Kidney epithelial cell (primary cell): ENCODE results near the gene LZTR1. TPM values are rescaled to one million over a fixed set of nuclear protein-coding genes. Genes with fewer than 3 reads are reported as not detected.

Experiments used
- DNase-seq: peaks from one replicate; pipeline ENCODE4 v3.0.0-alpha.2; 2010; ENCODE audit warnings: low read depth
- H3K27me3 ChIP-seq: 2 replicates; pipeline ENCODE4 v1.6.0; 2011; ENCODE audit warnings: low read length; ENCODE audit not compliant: control insufficient read depth, insufficient read depth
- H3K36me3 ChIP-seq: 2 replicates; pipeline ENCODE4 v1.5.1; 2011; ENCODE audit warnings: low read length; ENCODE audit not compliant: control insufficient read depth, insufficient read depth
- H3K4me3 ChIP-seq: 2 replicates; pipeline ENCODE4 v1.5.1; 2011; ENCODE audit warnings: low read depth, mild to moderate bottlenecking, control low read depth, low read length
- total RNA-seq: library from RNA; depleted of rRNA; stranded (reverse); fragments of >200 nt; gene quantifications from 2 replicates; pipeline ENCODE4 v1.2.3, GENCODE V29; 2015
- TF ChIP-seq, protein P1 (sequence below): IDR thresholded peaks from 2 replicates; pipeline ENCODE4 v1.5.1; 2011; ENCODE audit warnings: mild to moderate bottlenecking, moderate library complexity, low read length, control low read depth, inconsistent platforms; ENCODE audit not compliant: insufficient read depth, poor library complexity, severe bottlenecking

Gene LZTR1
- total RNA-seq, 1 donor from 2014 or later, result 45.2 TPM

DNA sequence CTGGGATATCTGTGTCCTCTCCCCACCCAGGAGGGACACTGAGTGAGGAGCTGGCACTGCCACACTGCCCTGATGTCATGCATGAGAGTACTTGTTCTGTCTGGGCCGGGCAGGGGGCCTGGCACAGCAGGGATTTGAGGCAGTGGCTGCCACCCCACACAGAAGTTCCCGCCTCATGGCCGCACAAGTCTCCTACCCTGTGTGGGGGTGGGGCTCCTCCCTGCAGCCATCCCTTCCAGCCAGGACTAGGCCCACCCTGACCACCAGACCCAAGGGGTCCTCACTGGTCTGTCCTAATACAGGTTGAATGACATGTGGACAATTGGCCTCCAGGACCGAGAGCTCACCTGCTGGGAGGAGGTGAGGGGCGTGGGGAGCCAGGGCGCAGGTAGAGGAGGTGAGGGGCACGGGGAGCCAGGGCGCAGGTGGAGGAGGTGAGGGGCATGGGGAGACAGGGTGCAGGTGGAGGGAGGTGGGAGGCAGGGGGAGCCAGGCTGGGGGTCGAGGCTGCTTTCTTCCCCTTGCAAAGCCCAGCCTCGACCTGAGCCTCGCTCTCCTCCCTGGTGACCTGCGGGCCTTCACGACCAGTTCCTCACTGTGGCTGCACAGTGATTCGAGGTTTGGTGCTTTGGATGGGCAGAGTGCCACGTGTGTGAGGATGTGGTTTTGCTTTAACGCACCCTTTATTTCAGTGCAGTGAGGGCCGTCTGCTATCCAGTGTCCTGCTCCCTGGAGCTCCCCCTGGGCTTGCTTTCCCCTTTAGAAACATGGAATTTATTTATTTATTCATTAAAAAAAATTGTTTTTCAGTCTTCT is 7.4 kb downstream of the LZTR1 start:
- peaks cover 1% of the 10 kb centered on the region for H3K36me3 ChIP-seq
- no peaks in the 10 kb centered on the region for H3K27me3 ChIP-seq
- DNase-seq, result no peak
- no peak overlapping the region for H3K4me3 ChIP-seq
- TF ChIP-seq, protein P1, sequence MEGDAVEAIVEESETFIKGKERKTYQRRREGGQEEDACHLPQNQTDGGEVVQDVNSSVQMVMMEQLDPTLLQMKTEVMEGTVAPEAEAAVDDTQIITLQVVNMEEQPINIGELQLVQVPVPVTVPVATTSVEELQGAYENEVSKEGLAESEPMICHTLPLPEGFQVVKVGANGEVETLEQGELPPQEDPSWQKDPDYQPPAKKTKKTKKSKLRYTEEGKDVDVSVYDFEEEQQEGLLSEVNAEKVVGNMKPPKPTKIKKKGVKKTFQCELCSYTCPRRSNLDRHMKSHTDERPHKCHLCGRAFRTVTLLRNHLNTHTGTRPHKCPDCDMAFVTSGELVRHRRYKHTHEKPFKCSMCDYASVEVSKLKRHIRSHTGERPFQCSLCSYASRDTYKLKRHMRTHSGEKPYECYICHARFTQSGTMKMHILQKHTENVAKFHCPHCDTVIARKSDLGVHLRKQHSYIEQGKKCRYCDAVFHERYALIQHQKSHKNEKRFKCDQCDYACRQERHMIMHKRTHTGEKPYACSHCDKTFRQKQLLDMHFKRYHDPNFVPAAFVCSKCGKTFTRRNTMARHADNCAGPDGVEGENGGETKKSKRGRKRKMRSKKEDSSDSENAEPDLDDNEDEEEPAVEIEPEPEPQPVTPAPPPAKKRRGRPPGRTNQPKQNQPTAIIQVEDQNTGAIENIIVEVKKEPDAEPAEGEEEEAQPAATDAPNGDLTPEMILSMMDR, result no peak

DNA sequence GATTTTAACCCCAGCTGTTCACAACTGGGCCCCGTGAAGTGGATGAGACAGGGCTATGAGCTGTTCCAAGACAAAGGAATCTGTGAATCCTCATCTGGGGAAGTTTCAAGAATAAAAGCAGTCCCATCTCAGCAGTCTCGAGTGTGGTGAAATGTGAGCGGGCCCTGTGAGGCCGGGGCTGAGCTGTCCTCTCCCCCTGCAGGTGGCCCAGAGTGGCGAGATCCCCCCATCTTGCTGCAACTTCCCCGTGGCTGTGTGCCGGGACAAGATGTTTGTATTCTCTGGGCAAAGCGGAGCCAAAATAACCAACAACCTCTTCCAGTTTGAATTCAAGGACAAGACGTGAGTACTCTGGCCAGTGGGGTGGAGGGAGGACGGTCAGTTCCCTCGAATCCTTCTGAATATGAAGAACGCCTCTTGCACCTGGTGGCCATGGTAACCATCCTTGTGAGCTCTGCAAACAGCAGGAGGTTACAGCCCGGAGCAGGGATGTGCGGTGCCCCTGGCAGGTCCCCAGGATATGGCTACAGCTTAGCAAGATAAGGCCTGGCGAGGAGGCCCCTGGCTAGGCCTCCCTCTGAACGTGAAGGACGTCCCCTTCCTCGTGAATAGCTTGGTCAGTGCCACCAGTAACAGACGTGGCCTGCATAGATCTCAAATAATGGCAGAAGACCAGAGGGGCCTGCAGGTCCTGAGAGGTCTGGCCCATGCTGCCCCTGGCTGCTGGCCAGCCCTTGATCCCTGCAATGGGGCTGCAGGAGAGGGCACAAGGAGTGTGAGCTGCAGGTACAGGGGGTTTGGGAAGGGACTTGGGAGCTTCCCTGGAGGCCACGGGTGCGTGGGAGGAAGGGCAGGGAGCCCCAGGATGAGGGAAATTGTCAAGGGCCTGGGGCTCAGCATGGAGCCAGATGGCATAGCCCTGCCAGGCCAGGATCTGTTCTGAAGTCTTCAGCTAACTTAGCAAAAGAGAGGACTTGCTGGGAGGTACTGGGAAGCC is 8.4 kb downstream of the LZTR1 start:
- TF ChIP-seq, protein P1, result no peak
- no peaks in the 10 kb centered on the region for H3K36me3 ChIP-seq
- H3K4me3 ChIP-seq, result no peak overlapping the region
- DNase-seq, result no peak
- no peaks in the 10 kb centered on the region for H3K27me3 ChIP-seq

DNA sequence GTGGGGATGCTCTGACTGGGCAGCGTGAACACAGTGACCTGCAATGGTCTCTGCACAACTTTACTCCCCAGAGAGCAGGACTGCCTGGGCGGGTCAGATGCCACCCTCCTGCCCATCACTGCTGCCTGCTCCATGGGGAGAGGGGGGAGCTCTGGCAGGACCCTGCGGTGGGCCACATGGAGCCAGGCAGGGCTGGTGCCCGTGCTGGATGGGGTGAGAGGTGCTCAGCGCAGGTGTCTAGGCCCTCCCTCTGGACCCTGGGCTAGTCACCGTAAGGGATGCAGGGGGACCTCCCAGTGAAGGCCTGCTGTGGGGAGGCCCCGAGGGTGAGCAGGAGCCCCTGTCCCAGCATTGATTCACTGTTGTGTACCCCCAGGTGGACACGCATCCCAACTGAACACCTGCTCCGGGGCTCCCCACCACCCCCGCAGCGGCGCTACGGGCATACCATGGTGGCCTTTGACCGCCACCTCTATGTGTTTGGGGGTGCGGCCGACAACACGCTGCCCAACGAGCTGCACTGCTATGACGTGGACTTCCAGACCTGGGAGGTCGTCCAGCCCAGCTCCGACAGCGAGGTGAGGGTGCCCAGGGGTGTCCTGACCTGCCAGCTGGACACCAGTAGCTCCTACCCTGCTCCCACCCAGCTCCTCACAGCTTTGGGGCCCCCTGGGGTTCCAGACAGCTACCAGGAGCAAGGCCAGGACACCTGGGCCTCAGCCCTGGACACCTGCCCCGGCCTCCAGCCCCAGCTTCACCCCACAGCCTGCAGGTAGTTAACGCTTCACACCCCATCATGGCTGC is 9.4 kb downstream of the LZTR1 start:
- no peaks in the 10 kb centered on the region for H3K27me3 ChIP-seq
- TF ChIP-seq, protein P1, result no peak
- no peaks in the 10 kb centered on the region for H3K36me3 ChIP-seq
- no peak for DNase-seq
- no peak overlapping the region for H3K4me3 ChIP-seq

DNA sequence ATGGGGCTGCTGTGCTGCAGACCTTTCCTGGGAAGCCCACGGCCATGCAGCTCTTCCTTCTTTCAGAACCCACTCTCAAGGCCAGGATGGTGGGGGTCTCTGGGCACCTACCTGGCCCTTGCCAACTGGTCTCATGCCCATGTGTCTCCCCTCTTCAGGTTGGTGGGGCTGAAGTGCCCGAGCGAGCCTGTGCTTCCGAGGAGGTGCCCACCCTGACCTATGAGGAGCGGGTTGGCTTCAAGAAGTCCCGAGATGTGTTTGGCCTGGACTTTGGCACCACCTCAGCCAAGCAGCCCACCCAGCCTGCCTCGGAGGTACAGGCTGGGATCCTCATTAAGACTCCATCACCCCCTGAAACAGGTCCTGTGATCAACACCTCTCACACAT is 10.0 kb downstream of the LZTR1 start:
- TF ChIP-seq, protein P1, result no peak
- Histone ChIP-seq H3K36me3 (no peaks in the 10 kb centered on the region), H3K27me3 (no peaks in the 10 kb centered on the region), H3K4me3 (no peak overlapping the region)
- DNase-seq, result no peak

DNA sequence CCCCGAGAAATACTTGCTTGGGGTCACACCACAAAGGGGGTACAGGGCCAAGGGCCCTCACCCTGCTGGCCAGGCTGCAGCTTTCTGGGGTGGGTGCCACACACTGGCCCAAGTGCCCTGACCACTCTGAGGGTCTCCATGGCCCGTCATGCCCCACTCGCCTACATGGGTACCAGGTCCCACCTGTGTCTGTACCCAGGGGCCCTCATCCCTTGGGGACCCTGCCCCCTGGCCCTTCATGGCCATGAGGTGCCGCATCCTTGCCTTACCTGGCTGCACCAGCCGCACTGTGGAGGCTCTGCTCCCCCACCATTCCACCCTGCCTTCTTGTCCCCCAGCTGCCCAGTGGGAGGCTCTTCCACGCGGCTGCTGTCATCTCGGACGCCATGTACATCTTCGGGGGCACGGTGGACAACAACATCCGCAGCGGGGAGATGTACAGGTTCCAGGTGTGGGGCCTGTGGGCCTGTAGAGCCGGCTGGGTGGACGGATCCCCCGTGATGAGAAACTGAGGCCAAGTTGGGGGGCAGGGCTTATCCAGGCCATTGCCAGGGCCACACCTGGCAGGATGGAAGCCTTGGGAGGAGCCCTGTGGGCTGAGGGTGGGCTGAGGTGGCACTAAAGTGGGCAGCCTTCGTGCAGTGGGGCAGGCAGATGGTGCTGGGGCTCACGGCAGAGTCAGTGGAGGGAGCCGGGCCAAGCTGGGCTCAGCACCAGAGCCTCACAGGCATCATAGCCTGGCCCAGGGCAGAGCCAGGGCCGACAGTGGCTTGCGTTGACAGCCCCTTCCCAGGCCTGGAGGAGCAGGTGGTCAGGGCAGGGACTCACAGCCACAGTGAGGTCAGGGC is 10.6 kb downstream of the LZTR1 start:
- TF ChIP-seq, protein P1, result no peak
- no peak for DNase-seq
- H3K36me3 ChIP-seq, result peaks cover 1% of the 10 kb centered on the region
- no peak overlapping the region for H3K4me3 ChIP-seq
- H3K27me3 ChIP-seq, result no peaks in the 10 kb centered on the region
